T47D (cell line): ENCODE results near the gene NR1H4.
"Not testable (repeated sequence)": the region's sequence is repeated elsewhere in the genome, so short reads cannot be mapped to it uniquely, and the experiment has no call there.

Source experiments
- DNase-seq, 2 experiments: peaks; one replicate each; pipeline versions ENCODE4 v3.0.0 to v3.0.0-alpha.2; 2011 to 2012; ENCODE audit warnings: low read depth in 1 of 2, low spot score in 1 of 2
- JUND ChIP-seq: IDR thresholded peaks from 2 replicates; pipeline ENCODE4 v1.6.1; 2012; ENCODE audit warnings: low read depth
- in situ Hi-C: cut with HindIII; loops from 2 replicates; pipeline ENCODE4 v1.10.0; 2016; ENCODE audit warnings: low sequenced_read_pairs, low pct_unique_long_range_greater_than_20kb

The NR1H4 gene

GRCh38 chr12:100572184-100572583 is 98.5 kb downstream of the NR1H4 start:
- DNase-seq: no peak
- in situ Hi-C loops: no loop called here
- TF ChIP-seq JUND: no peak

- no peak for TF ChIP-seq JUND
- in situ Hi-C loops: no loop called here
- DNase-seq: peak; percentile 86 to 96
Observed at GRCh38 chr12:100573292-100574186, 99.9 kb downstream of the NR1H4 start, which contains the start of gene GAS2L3. TSS of gene GAS2L3 (plus strand) at chr12:100573684. CDS start at chr12:100594905, 21,221 bp downstream.

- TF ChIP-seq JUND: no peak
- no peak for DNase-seq
- in situ Hi-C loops: no loop called here
Observed at GRCh38 chr12:100574187-100575074, 100.8 kb downstream of the NR1H4 start.

- in situ Hi-C loops: no loop called here
- TF ChIP-seq JUND: no peak
- no peak for DNase-seq
Observed at GRCh38 chr12:100576331-100577036, 102.8 kb downstream of the NR1H4 start.

- no peak for TF ChIP-seq JUND
- no peak for DNase-seq
- in situ Hi-C loops: no loop called here
Observed at GRCh38 chr12:100578923-100579322, 105.3 kb downstream of the NR1H4 start.

GRCh38 chr12:100579844-100580243 is 106.2 kb downstream of the NR1H4 start:
- no peak for TF ChIP-seq JUND
- no peak for DNase-seq
- in situ Hi-C loops: no loop called here

GRCh38 chr12:100584256-100584655 is 110.6 kb downstream of the NR1H4 start:
- no peak for DNase-seq
- in situ Hi-C loops: no loop called here
- no peak for TF ChIP-seq JUND

- in situ Hi-C loops: no loop called here
- no peak for TF ChIP-seq JUND
- DNase-seq: no peak
Observed at GRCh38 chr12:100591979-100592378, 118.3 kb downstream of the NR1H4 start.

- TF ChIP-seq JUND: no peak
- in situ Hi-C loops: no loop called here
- DNase-seq: no peak
Observed at GRCh38 chr12:100593490-100593889, 119.8 kb downstream of the NR1H4 start.

GRCh38 chr12:100601626-100602025 is 128.0 kb downstream of the NR1H4 start:
- DNase-seq: no peak
- TF ChIP-seq JUND: 0 out of 2 replicates have a peak, but pooled peaks have one; percentile 13
- in situ Hi-C loops: no loop called here

GRCh38 chr12:100602997-100603396 is 129.3 kb downstream of the NR1H4 start:
- in situ Hi-C loops, DNase-seq: not testable (repeated sequence)

- TF ChIP-seq JUND: no peak
- in situ Hi-C loops: no loop called here
- DNase-seq: no peak
Observed at GRCh38 chr12:100608776-100609175, 135.1 kb downstream of the NR1H4 start.
